NT2/D1 (cell line): ENCODE results near the gene AKT1.

ENCODE experiments used
- SUZ12 ChIP-seq: IDR thresholded peaks from 2 replicates; pipeline ENCODE4 v1.6.1; 2011; ENCODE audit not compliant: insufficient read length, insufficient read depth; ENCODE audit errors: extremely low read depth
- YY1 ChIP-seq: IDR thresholded peaks from 2 replicates; pipeline ENCODE4 v1.6.1; 2011; ENCODE audit not compliant: insufficient read length, insufficient read depth
- ZNF274 ChIP-seq: IDR thresholded peaks from 2 replicates; pipeline ENCODE4 v1.6.1; 2011; ENCODE audit warnings: mild to moderate bottlenecking, low read depth, low read length

- TF ChIP-seq YY1 (no peak), ZNF274 (no peak), SUZ12 (no peak)
Measured at GRCh38 chr14:104800015-104800770, 4.6 kb upstream of the AKT1 start.
